Measurements from ENCODE around the gene ELMO1. TPM values are rescaled to one million over a fixed set of nuclear protein-coding genes. Genes with fewer than 3 reads are reported as not detected.

The ELMO1 gene
- total RNA-seq, 1 donor from 2014 or later, result 68.1 TPM

GRCh38 chr7:36946401-36946739 lies 502.3 kb downstream of the ELMO1 start:
- DNase-seq (ENCODE audit: low spot score in 2 of 2) (no peak), FAIRE-seq (no peak)

GRCh38 chr7:36945612-36946400 lies 502.9 kb downstream of the ELMO1 start:
- no peak for DNase-seq (ENCODE audit: low spot score in 2 of 2)
- no peak for FAIRE-seq

GRCh38 chr7:36944838-36945237 lies 503.8 kb downstream of the ELMO1 start:
- no peak for DNase-seq (ENCODE audit: low spot score in 2 of 2)
- no peak for FAIRE-seq

- DNase-seq (ENCODE audit: low spot score in 2 of 2) (no peak), FAIRE-seq (no peak)
Observed at GRCh38 chr7:36943591-36944435, 504.9 kb downstream of the ELMO1 start.

GRCh38 chr7:36942955-36943354 lies 505.7 kb downstream of the ELMO1 start:
- DNase-seq (ENCODE audit: low spot score in 2 of 2) (no peak), FAIRE-seq (no peak)

- FAIRE-seq, result no peak
- no peak for DNase-seq (ENCODE audit: low spot score in 2 of 2)
Observed at GRCh38 chr7:36942541-36942940, 506.1 kb downstream of the ELMO1 start.

GRCh38 chr7:36942025-36942424 lies 506.6 kb downstream of the ELMO1 start:
- no peak for DNase-seq (ENCODE audit: low spot score in 2 of 2)
- no peak for FAIRE-seq

GRCh38 chr7:36941359-36941758 lies 507.3 kb downstream of the ELMO1 start:
- no peak for DNase-seq (ENCODE audit: low spot score in 2 of 2)
- no peak for FAIRE-seq

- DNase-seq (ENCODE audit: low spot score in 2 of 2), result no peak
- FAIRE-seq, result no peak
Observed at GRCh38 chr7:36939816-36940215, 508.8 kb downstream of the ELMO1 start.

GRCh38 chr7:36937754-36938563 lies 510.7 kb downstream of the ELMO1 start:
- FAIRE-seq, result no peak
- no peak for DNase-seq (ENCODE audit: low spot score in 2 of 2)

- DNase-seq (ENCODE audit: low spot score in 2 of 2) (no peak), FAIRE-seq (no peak)
Observed at GRCh38 chr7:36931892-36932291, 516.8 kb downstream of the ELMO1 start.

GRCh38 chr7:36929791-36930190 lies 518.9 kb downstream of the ELMO1 start:
- no peak for DNase-seq (ENCODE audit: low spot score in 2 of 2)
- no peak for FAIRE-seq

GRCh38 chr7:36928718-36929117 lies 519.9 kb downstream of the ELMO1 start:
- DNase-seq (ENCODE audit: low spot score in 2 of 2) (no peak), FAIRE-seq (no peak)

GRCh38 chr7:36928311-36928710 lies 520.4 kb downstream of the ELMO1 start:
- no peak for FAIRE-seq

GRCh38 chr7:36925691-36926090 lies 523.0 kb downstream of the ELMO1 start:
- no peak for FAIRE-seq

More at GRCh38 chr7:36928311-36928710, 520.4 kb downstream of the ELMO1 start:
- DNase-seq (ENCODE audit: low spot score in 2 of 2), result no peak

GRCh38 chr7:36925207-36925606 lies 523.5 kb downstream of the ELMO1 start:
- FAIRE-seq (no peak), DNase-seq (ENCODE audit: low spot score in 2 of 2) (no peak)

More at GRCh38 chr7:36925691-36926090, 523.0 kb downstream of the ELMO1 start:
- DNase-seq (ENCODE audit: low spot score in 2 of 2), result no peak

- FAIRE-seq, result no peak
- DNase-seq (ENCODE audit: low spot score in 2 of 2), result no peak
Observed at GRCh38 chr7:36923943-36924436, 524.7 kb downstream of the ELMO1 start.

- no peak for DNase-seq (ENCODE audit: low spot score in 2 of 2)
- FAIRE-seq, result no peak
Observed at GRCh38 chr7:36923185-36923584, 525.5 kb downstream of the ELMO1 start.

GRCh38 chr7:36920433-36920832 lies 528.2 kb downstream of the ELMO1 start:
- FAIRE-seq, result no peak
- DNase-seq (ENCODE audit: low spot score in 2 of 2), result no peak

GRCh38 chr7:36919738-36920137 lies 528.9 kb downstream of the ELMO1 start:
- no peak for FAIRE-seq
- DNase-seq (ENCODE audit: low spot score in 2 of 2), result no peak

GRCh38 chr7:36918591-36918990 lies 530.1 kb downstream of the ELMO1 start:
- no peak for DNase-seq (ENCODE audit: low spot score in 2 of 2)
- FAIRE-seq, result no peak

Measured in frontal cortex (tissue), 4 donors.